Mesodermal cell (in vitro differentiated cells): ENCODE measurements around the gene HEG1.

Experiments
- H3K27ac ChIP-seq: 2 replicates; pipeline ENCODE4 v1.7.0; 2013; ENCODE audit warnings: mild to moderate bottlenecking, low read depth, low read length, moderate library complexity; ENCODE audit not compliant: severe bottlenecking
- H3K36me3 ChIP-seq: 2 replicates; pipeline ENCODE4 v1.7.1; 2013; ENCODE audit warnings: mild to moderate bottlenecking, low read length, moderate library complexity; ENCODE audit not compliant: control insufficient read depth, insufficient read depth
- H3K4me1 ChIP-seq: one replicate; pipeline ENCODE4 v1.7.1; 2013; ENCODE audit warnings: mild to moderate bottlenecking, low read length; ENCODE audit not compliant: insufficient read depth, control insufficient read depth, poor library complexity, severe bottlenecking
- H3K4me3 ChIP-seq: 2 replicates; pipeline ENCODE4 v1.7.0; 2013; ENCODE audit warnings: low read length, control low read depth, mild to moderate bottlenecking; ENCODE audit not compliant: insufficient read depth, poor library complexity, severe bottlenecking; ENCODE audit errors: extremely low read depth
- H3K9me3 ChIP-seq: 2 replicates; pipeline ENCODE4 v1.7.1; 2013; ENCODE audit warnings: mild to moderate bottlenecking, low read length, moderate library complexity; ENCODE audit not compliant: control insufficient read depth
- WGBS, 2 experiments: methylation state at CpG; one replicate each; pipeline ENCODE4 v1.1.5; 2013; ENCODE audit warnings: missing lambda C conversion rate in 2 of 2; ENCODE audit not compliant: insufficient coverage in 2 of 2; 5-methylcytosine and 5-hydroxymethylcytosine counted together

Gene HEG1

DNA sequence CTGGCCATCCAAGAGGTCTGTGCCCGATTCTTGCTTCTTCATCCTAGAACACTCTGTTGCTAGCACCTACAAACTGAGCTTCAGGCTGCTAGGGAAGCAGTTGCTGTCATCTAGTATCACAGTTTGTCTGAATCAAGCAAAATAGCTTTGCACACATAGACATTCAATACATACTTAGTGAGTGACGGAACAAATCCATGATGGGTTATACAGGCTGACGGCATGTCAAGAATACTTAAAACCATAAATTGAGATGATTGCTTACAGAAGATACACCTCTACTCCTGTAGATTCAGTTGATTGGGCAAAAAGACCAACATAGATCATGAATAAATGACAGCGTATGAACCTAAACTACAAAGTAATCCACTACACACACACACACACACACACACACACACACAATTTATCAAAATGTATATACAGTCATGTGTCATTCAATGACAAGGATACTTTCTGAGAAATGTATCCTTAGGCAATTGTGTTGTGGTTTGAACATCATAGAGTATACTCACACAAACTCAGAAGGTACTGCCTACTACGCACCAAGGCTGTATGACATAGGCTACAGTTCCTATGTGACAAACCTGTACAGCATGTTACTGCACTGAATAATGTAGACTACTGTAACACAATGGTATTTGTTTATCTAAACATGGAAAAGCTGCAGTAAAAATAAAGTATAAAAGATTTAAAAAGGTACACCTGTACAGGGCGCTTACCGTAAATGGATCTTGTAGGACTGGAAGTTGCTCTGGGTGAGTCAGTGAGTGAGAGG is 14.4 kb upstream of the HEG1 start:
- Histone ChIP-seq H3K36me3 (no peaks in the 10 kb centered on the region), H3K4me3 (no peak overlapping the region), H3K27ac (no peak overlapping the region), H3K9me3 (no peaks in the 10 kb centered on the region), H3K4me1 (peaks cover 30% of the 10 kb centered on the region)
- WGBS, 2 experiments: 86 to 96% methylated on average over 3 to 4 of the region's 7 CpGs

DNA sequence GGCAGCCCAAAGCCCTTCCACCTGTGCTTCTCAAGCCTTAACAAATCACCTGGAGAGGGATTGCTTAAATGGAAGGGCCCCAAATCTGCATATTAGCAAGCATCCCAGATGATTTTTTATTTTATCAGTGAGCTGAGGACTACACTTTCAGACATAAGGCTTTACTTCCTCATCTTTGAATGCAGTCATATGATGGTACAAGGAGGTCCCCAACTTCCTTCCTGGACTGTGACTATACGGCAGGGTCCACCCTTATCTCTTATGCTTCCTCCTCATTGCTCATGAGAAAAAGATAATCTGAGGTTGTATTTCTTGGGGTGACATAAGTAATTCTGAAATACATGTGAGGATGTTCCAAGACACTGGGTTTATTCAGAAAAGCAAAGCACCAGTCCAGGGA is 13.7 kb upstream of the HEG1 start:
- no CpG with 5 or more reads among the region's 1 CpG for WGBS, 2 experiments
- H3K4me1 ChIP-seq: peaks cover 27% of the 10 kb centered on the region
- no peak overlapping the region for H3K4me3 ChIP-seq
- H3K27ac ChIP-seq: no peak overlapping the region
- peaks cover 4% of the 10 kb centered on the region for H3K9me3 ChIP-seq
- H3K36me3 ChIP-seq: no peaks in the 10 kb centered on the region

GRCh38 chr3:125068265-125068664 is 12.5 kb upstream of the HEG1 start:
- H3K4me1 ChIP-seq: peaks cover 25% of the 10 kb centered on the region
- H3K9me3 ChIP-seq: peaks cover 8% of the 10 kb centered on the region
- H3K36me3 ChIP-seq: no peaks in the 10 kb centered on the region
- no peak overlapping the region for H3K4me3 ChIP-seq
- H3K27ac ChIP-seq: no peak overlapping the region
- WGBS, 2 experiments: 97% methylated on average over 3 to 4 of the region's 4 CpGs

DNA sequence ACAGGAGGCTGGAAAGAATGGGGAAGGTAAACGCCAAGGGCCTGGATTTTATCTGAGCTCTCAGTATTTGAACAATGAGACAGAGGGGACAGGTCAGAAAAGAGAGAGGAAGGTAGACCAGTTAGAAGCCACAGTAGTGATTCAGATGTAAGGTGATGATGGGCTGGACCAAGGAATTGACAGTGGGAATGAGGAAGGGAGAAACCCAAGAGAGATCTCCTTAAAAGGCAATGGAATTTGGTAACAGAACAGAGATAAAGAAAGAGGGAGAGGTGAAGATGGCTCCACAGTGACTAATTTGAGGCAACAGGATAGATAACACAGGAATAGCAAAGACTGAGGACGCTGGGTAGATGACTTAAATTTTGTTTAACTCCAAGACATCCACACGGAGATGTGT is 11.4 kb upstream of the HEG1 start:
- peaks cover 26% of the 10 kb centered on the region for H3K4me1 ChIP-seq
- 37 to 71% methylated on average over 1 to 2 of the region's 3 CpGs for WGBS, 2 experiments
- H3K9me3 ChIP-seq: peaks cover 8% of the 10 kb centered on the region
- H3K36me3 ChIP-seq: no peaks in the 10 kb centered on the region
- peak overlapping the region; percentile 12 for H3K27ac ChIP-seq
- no peak overlapping the region for H3K4me3 ChIP-seq

DNA sequence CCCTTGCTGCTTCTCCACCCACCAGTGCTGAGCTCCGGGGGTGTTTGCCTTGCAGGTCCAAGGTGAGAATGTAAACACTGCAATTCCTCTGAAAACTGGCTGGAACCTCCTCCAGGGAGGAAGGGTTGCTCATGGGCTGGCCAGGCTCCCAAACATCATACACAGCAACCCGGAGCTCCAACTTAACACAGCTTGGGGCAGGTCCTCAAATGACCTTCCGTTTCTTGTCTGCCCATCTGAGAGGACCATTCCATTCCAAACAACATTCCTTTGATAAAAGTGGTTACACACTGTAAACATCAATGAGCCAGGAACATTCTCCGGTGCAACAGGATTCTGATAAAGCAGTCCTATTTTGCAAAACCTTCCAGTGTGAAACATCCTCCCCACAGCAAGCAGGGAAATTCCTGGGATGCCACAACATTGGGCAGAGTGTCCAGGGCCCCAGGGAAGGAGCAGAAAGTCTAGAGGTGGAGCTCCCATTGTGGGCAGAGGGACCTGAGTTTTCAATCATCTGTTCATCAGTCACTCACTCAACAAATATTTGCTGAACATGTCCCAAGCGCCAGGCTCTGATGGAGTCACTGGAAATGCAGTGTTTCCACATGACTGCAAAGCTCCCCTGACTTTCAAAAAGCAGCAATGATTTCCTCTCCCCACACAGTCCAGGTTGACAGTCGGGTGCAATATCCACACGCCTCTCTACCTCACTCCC is 7.3 kb upstream of the HEG1 start:
- Histone ChIP-seq H3K36me3 (no peaks in the 10 kb centered on the region), H3K4me1 (peaks cover 52% of the 10 kb centered on the region), H3K9me3 (peaks cover 8% of the 10 kb centered on the region), H3K4me3 (no peak overlapping the region), H3K27ac (peak overlapping the region; percentile 76)
- 69 to 82% methylated on average over 5 to 7 of the region's 7 CpGs for whole genome bisulfite sequencing, 2 experiments

DNA sequence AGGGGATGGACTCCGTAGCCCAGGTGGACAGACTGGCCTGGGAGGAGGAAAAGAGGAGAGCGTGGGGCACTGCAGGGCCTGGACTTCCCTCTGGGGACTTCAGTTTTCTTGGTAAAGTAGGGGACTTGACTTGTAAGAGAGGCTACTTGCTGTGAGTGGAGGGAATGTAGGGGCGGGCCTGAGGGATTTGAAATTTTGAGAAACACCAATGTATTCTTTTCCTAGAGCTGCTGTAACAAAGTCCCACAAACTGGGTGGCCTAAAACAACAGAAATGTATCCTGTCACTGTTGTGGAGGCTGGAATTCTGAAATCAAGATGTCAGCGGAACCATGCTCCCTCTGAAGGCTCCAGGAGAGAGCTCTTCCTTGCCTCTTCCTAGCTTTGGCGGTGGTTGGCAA is 5.8 kb upstream of the HEG1 start:
- peaks cover 54% of the 10 kb centered on the region for H3K4me1 ChIP-seq
- H3K36me3 ChIP-seq: no peaks in the 10 kb centered on the region
- H3K4me3 ChIP-seq: no peak overlapping the region
- H3K9me3 ChIP-seq: peaks cover 8% of the 10 kb centered on the region
- H3K27ac ChIP-seq: no peak overlapping the region
- WGBS, 2 experiments: 74 to 94% methylated on average over 3 to 5 of the region's 5 CpGs

GRCh38 chr3:125061170-125061569 is 5.4 kb upstream of the HEG1 start:
- WGBS, 2 experiments: 82 to 93% methylated on average over 3 to 4 of the region's 4 CpGs
- H3K4me3 ChIP-seq: no peak overlapping the region
- no peaks in the 10 kb centered on the region for H3K36me3 ChIP-seq
- H3K4me1 ChIP-seq: peaks cover 56% of the 10 kb centered on the region
- H3K9me3 ChIP-seq: peaks cover 8% of the 10 kb centered on the region
- H3K27ac ChIP-seq: no peak overlapping the region

GRCh38 chr3:125059488-125060245 is 3.9 kb upstream of the HEG1 start:
- Histone ChIP-seq H3K4me1 (peaks cover 56% of the 10 kb centered on the region), H3K27ac (no peak overlapping the region), H3K4me3 (no peak overlapping the region), H3K36me3 (no peaks in the 10 kb centered on the region), H3K9me3 (peaks cover 6% of the 10 kb centered on the region)
- WGBS, 2 experiments: 88 to 90% methylated on average over 7 of the region's 7 CpGs

DNA sequence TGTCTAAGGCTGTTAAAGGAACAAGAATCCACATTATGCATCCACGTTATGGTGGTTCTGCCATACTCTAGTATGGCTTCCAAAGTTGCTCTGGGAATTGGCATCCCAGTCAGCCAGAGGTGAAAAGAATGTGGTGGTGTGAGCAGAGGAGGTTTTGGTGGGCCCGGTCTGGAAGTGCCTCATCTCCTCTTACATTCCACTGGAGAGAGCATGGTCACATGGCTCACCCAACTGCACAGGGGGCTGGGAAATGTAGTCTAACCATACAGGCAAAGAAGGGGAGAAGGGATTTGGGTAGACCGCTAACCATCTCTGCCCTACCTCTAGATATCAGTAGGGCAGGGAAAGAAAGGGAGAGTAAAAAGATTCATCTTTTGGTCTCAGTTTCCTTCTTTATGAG is 3.2 kb upstream of the HEG1 start:
- Histone ChIP-seq H3K27ac (no peak overlapping the region), H3K9me3 (no peaks in the 10 kb centered on the region), H3K4me3 (no peak overlapping the region), H3K36me3 (peaks cover under 1% of the 10 kb centered on the region), H3K4me1 (peaks cover 57% of the 10 kb centered on the region)
- WGBS, 2 experiments: 100% methylated on average over 3 of the region's 3 CpGs; no CpG with 5 or more reads in 1 of the 2 experiments

GRCh38 chr3:125058529-125058928 is 2.7 kb upstream of the HEG1 start:
- H3K4me1 ChIP-seq: peaks cover 59% of the 10 kb centered on the region
- 78 to 85% methylated on average over 2 to 3 of the region's 3 CpGs for WGBS, 2 experiments
- H3K27ac ChIP-seq: peak overlapping the region; percentile 13

More at GRCh38 chr3:125058529-125058928, 2.7 kb upstream of the HEG1 start:
- Histone ChIP-seq H3K9me3 (no peaks in the 10 kb centered on the region), H3K4me3 (no peak overlapping the region), H3K36me3 (peaks cover 5% of the 10 kb centered on the region)
